GM04503 (cell line): ENCODE results near the gene TMC6.
"Not testable (repeated sequence)": the region's sequence is repeated elsewhere in the genome, so short reads cannot be mapped to it uniquely, and the experiment has no call there.

Experiments
- DNase-seq: peaks from one replicate; pipeline ENCODE4 v3.0.0-alpha.2; 2012; ENCODE audit warnings: low read depth

The TMC6 gene

GRCh38 chr17:78128551-78129350, at the start of gene TMC6:
Gene TMC6, minus strand, starts transcription at chr17:78128755. Its CDS starts 1,923 bp downstream, at chr17:78126832.
- DNase-seq: no peak

DNA sequence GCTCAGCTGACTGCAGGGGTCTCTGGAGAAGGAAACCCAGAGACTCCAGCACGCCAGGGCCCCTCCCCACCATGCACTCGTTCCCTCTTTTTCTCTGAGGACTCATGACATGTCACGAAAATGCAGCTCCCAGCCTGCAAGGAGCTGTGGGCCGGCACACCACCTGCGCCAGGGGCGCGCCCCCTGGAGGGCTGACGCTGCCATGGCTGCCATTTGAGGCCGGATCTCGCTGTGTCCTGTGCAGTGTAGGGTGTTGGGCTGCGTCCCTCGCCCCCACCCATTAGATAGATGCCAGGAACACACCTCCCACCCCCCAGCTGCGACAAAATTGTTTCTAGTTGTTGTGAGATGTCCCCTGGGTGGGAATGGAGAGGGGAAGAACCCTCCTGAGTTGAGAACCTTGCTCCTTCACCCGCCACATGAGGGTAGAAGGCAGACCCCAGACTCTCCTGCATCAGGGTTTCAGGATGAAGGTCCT, 48.0 kb upstream of the TMC6 start:
- DNase-seq: no peak

GRCh38 chr17:78175643-78175981, 47.1 kb upstream of the TMC6 start:
- no peak for DNase-seq

DNA sequence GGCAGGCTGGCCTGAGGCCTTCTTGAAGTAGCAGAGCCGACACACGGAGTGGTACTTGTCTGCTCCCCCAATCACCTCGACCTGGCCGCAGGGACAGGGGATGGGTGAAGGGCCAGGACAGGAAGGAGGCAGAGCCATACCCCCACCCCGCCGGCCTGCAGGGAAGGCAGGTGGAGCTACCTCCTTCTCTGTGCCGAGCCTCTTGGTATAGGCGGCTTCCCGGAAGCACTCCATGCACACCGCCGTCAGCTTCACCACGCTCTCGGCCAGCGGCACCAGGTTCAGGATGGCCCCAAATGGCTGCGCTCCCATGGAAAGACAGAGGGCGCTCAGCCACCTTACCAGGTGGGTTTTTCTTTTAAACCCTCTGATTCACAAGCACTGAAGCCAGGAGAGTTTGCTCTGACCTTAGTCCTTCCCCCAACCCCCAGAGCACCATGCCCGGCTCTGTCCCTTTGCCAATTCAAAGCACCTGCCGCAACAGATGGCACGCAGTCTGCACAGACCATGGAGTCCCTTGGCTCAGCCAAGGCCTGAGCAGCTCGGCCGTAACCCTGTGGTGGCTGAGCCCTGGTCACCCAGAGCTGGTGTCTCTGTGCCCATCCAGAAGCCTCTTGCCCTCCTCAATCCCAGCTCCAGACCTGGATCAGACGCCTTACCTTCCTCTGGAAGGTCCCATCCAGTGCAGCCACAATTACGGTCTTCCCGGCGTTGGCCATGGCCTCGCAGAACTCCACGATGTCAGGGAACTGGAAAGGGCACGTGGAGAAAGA, 46.5 kb upstream of the TMC6 start:
- no peak for DNase-seq

DNA sequence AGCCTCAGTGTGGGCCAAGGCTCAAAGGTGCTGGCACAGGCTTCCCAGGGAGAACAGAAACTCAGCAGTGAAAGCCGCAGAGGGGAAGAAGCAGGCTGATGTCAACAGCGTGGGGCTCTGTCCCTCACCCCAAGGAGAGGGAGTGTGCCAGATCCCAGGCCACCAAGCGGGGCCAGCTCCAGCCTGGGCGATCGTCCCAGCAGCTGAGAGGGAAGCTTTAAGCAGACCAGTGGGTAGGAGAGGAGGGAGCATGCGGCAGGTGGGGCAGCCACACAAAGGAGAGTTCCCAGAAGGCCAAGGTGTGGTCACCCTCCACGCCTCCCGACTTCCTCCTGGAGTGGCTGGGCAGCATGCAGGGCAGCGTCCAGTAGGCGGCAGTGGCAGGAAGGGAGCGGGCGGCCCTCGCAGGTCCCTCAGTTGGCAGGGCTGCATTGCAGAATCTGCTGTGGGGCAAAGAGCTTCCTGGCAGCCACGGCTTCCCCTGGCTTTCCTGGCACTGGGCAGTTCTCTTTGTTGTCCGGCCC, 45.9 kb upstream of the TMC6 start:
- DNase-seq: no peak

- no peak for DNase-seq
Observed at GRCh38 chr17:78173097-78173715, 44.7 kb upstream of the TMC6 start.

- no peak for DNase-seq
Observed at GRCh38 chr17:78172249-78173051, 43.9 kb upstream of the TMC6 start.

- DNase-seq: not testable (repeated sequence)
Observed at GRCh38 chr17:78171591-78172248, 43.2 kb upstream of the TMC6 start.

DNA sequence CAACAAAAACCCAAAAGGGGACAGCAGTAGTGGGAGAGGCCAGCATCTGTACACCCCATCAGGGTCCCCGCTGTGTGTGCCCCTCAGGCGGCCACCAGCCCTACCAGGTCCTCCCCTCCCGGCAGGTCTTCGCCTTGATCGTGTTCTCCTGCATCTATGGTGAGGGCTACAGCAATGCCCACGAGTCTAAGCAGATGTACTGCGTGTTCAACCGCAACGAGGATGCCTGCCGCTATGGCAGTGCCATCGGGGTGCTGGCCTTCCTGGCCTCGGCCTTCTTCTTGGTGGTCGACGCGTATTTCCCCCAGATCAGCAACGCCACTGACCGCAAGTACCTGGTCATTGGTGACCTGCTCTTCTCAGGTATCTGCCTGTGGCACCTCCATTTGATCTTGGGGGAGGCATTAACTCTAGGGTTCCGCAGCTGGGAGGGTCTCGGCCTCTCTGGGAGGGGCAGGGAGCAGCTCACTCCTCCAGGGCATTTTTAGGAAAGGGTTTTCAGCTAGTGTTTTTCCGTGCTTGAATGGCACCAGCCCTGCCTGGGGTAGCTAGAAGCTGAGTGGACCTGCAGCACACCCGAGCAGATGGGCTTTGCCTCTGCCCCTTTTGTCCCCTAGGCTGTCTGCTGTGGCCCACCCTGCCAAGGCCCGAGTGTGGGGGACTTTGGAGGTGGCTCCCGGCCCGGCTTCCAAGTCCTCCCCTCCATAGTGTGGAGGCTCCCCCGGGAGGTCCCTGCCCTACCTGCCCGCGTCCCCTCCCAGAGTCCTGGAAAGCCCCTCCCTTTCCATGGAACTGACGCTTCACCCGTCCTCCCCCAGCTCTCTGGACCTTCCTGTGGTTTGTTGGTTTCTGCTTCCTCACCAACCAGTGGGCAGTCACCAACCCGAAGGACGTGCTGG, 42.4 kb upstream of the TMC6 start:
- no peak for DNase-seq

- DNase-seq: no peak
Observed at GRCh38 chr17:78168903-78169793, 40.6 kb upstream of the TMC6 start.

DNA sequence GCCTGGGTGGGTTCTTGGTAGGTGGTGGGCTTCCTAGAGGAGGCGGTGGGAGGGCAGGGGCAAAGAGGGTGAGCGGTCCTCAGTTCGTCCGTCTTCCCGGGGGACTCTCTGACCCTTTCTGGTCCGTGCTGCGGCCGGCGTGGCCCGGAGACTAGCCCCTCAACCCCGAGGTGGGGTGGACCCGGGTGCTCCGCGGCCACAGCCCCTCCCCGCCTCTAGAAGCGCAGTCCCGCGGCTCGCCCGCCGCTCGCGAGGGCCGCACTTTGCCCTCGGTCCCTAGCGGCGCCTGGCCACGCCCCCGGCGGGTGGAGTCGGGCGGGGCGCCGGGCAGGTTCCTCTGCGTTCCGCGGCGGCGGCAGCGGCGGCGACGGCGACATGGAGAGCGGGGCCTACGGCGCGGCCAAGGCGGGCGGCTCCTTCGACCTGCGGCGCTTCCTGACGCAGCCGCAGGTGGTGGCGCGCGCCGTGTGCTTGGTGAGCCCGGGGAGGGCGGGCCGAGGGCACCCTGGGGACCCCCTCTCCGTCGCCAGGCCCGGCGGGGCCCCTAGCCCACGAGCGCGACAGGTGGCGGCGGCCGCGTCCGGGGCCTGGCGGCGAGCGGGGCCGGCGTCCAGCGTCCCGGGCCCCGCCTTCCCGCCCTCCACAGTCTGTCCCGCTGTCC, 39.8 kb upstream of the TMC6 start, which contains the start of gene SYNGR2:
TSS of gene SYNGR2 (plus strand) at position 340 of the 661 bp plus-strand sequence. CDS start at position 376, 36 bp downstream.
- no peak for DNase-seq

- DNase-seq: no peak
Observed at GRCh38 chr17:78166416-78166815, 37.9 kb upstream of the TMC6 start.

DNA sequence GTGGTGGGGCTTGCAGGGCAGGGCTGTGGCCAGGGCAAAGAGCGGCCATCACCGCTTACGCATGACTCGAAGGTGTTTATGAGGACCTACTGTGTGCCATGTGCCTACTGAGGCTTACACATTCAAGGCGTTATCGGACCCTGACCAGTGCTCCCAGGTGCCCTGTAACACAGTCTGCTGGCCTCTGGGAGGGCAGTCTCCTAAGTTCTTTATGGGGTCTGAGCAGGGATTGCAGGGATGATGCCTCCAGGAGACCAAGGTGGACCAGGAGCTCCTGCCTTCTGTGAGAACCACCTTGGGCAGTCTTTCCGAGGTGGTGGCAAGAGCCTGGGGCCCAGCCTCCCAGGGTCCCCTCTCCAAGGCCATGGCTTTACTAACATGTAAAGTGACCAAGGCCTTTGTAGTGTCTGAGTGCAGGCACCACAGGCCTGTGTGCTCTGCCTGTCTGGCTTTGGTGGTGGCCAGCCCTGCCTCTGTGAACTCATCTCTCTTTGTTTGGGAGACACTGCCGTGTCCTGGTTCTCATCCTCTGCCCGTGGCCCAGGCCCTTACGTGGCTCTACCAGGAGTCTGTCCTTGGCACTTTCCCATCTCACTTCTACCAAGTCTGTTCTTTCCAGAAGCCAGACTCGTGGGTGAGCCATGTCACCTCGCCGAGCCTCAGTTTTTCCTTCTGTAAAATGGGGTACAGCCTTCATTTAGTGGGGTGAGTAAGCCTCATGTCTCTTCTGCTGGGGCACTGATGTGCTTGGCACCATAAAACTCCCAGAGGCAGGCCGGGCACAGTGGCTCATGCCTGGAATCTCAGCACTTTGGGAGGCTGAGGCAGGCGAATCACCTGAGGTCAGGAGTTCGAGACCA, 36.4 kb upstream of the TMC6 start:
- DNase-seq: no peak

GRCh38 chr17:78163881-78164747, 35.6 kb upstream of the TMC6 start:
- no peak for DNase-seq

DNA sequence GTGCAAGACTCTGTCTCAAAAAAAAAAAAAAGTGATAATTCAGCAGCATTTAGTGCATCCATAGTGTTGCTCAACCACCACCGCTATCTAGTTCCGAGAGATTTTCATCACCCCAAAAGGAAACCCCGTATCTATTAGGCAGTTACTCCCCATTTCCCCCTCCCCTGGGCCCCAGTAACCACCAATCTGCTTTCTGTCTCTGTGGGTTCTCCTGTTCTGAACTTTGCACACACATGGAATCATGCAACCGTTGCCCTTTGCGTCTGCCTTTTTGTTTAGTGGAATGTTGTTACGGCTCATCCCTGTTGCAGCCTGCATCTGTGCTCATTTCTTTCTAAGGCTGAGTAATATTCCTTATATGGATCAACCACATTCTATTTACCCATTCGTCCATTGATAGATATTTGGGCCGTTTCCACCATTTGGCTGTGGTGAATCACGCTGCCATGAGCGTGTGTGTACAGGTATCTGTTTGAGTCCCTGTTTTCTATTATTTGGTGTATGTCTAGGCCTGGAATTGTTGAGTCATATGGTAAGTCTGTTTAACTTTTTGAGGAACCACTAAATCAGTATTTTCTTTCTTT, 31.1 kb upstream of the TMC6 start:
- DNase-seq: no peak
